ENCODE data around the gene DLG3.

DLG3 gene

GRCh38 chrX:70549429-70549828 is 104.8 kb downstream of the DLG3 start:
- TF ChIP-seq CTCF (conservative IDR thresholded peaks at IDR 0.05; ENCODE audit: low read depth, low read length), result no peak
- no peak for DNase-seq (ENCODE audit: low read depth)
- H3K4me3 ChIP-seq (ENCODE audit: low read depth, low read length), result no peak overlapping the region

DNA sequence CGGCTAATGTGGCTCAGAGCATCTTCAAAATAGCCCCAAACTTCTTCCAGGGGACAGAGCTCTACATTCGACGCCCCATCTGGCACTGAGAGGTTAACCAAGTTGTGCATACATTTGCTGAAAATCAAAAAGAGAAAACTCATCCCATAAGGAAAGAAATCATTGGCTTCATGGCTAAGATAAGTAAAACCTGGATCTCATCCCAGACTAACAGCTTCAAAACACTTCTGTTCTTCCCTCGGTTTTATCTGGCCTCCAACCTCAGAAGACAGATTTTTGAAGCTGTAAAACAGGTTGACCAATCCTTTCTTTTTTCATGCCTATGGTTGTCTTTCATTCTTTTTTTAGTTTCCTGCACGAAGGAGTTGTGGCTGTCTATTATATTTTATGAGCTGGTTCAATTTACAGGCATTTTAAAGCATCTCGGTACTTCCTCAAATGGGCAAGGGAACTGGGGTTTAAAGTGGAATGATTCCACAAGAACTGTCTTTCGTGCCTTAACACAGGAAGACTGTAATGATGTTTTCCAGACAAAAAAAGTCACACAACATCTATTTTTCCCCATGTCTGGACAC is 107.6 kb downstream of the DLG3 start:
- H3K4me3 ChIP-seq (ENCODE audit: low read depth, low read length), result no peak overlapping the region
- no peak for DNase-seq (ENCODE audit: low read depth)
- no peak for TF ChIP-seq CTCF (conservative IDR thresholded peaks at IDR 0.05; ENCODE audit: low read depth, low read length)

- no peak overlapping the region for H3K4me3 ChIP-seq (ENCODE audit: low read depth, low read length)
- DNase-seq (ENCODE audit: low read depth), result no peak
- no peak for TF ChIP-seq CTCF (conservative IDR thresholded peaks at IDR 0.05; ENCODE audit: low read depth, low read length)
Observed at GRCh38 chrX:70553516-70553915, 108.9 kb downstream of the DLG3 start.

DNA sequence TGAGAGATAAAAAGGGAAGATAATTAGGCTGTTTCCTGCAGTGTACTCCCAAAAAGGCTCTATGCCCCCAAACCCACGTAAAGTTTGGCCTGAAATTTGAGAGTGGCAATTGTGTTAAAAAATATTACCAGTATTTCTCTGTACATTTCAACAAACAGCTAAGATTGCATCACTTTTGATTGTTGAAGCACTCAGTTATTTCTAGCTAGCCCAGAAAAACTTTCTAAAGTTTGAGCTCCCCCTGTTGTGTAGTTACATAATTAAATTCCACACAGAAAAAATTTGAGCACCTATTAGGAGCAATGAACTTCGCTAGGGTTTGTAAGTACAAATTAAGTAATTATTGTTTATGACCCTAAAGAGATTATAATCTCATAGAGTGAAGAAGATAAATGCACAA is 109.4 kb downstream of the DLG3 start:
- no peak for TF ChIP-seq CTCF (conservative IDR thresholded peaks at IDR 0.05; ENCODE audit: low read depth, low read length)
- DNase-seq (ENCODE audit: low read depth), result peak; percentile 52
- no peak overlapping the region for H3K4me3 ChIP-seq (ENCODE audit: low read depth, low read length)

DNA sequence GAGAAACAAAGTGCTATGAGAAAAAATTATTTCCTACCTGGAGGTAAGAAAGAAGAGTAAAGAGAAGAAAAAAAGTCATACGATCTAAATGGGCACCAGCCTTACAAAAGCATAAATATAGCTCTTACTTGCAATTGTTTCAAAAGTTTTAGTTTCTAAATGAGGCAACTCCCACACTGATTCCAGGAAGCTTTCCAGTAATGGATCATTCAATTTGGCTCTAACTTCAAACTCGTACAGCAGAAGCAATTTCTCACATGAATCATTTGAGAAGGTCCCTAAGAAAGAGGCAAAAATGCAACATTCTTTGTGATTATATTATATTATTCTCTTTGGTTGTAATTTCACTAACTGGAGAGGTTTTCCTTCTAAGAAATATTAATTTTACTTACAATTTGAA is 109.9 kb downstream of the DLG3 start:
- DNase-seq (ENCODE audit: low read depth), result no peak
- no peak for TF ChIP-seq CTCF (conservative IDR thresholded peaks at IDR 0.05; ENCODE audit: low read depth, low read length)
- no peak overlapping the region for H3K4me3 ChIP-seq (ENCODE audit: low read depth, low read length)

GRCh38 chrX:70554948-70555347 is 110.3 kb downstream of the DLG3 start:
- DNase-seq (ENCODE audit: low read depth), result no peak
- no peak for TF ChIP-seq CTCF (conservative IDR thresholded peaks at IDR 0.05; ENCODE audit: low read depth, low read length)

More at GRCh38 chrX:70554948-70555347, 110.3 kb downstream of the DLG3 start:
- no peak overlapping the region for H3K4me3 ChIP-seq (ENCODE audit: low read depth, low read length)

Measured in choroid plexus epithelial cell (primary cell).